Myometrial cell (primary cell): Measurements from ENCODE around the gene KRTAP12-3. TPM values are rescaled to one million over a fixed set of nuclear protein-coding genes. Genes with fewer than 3 reads are reported as not detected.

Experiments used
- total RNA-seq: library from RNA; depleted of rRNA; stranded (reverse); fragments of >200 nt; gene quantifications from 2 replicates; pipeline ENCODE4 v1.2.3, GENCODE V29; 2015

Gene KRTAP12-3, protein sequence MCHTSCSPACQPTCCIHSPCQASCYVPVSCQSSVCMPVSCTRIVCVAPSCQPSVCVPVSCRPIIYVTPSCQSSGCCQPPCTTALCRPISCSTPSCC
- total RNA-seq: not detected in 2 replicates

DNA sequence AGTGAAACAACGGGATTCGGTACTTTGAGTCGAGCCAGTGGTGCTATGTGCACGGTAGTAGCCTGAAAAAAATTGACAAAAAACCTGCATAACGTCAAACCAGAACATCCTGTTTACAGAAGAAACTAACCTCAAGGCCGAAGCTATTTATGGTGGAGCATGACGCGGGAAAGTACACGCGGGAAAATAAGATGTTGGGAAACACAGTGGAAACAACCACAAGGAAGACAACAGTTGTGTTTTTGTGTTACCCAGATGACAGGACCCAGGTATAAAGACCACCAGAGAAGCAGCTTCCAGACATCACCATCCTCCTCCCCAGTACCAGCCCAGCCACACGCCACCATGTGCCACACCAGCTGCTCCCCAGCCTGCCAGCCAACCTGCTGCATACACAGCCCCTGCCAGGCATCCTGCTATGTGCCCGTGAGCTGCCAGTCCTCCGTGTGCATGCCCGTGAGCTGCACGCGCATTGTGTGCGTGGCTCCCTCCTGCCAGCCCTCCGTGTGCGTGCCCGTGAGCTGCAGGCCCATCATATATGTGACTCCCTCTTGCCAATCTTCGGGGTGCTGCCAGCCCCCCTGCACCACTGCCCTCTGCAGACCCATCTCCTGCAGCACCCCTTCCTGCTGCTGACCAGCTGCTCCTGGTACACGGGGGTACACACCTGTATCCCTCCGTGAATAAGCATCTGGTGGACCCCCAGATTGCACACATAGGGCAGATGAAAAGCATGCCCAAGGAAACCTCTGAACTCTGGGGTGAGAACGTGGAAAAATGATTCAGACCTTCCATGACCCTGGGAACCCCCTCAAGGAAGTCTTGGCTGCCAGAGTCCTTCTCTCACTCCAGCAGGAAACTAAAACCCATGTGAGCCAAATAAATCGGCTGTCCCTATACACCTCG, at the start of gene KRTAP12-3:
Gene KRTAP12-3 (plus strand): TSS at position 298 of the 906 bp plus-strand sequence. CDS start 48 bp downstream, at position 346.

DNA sequence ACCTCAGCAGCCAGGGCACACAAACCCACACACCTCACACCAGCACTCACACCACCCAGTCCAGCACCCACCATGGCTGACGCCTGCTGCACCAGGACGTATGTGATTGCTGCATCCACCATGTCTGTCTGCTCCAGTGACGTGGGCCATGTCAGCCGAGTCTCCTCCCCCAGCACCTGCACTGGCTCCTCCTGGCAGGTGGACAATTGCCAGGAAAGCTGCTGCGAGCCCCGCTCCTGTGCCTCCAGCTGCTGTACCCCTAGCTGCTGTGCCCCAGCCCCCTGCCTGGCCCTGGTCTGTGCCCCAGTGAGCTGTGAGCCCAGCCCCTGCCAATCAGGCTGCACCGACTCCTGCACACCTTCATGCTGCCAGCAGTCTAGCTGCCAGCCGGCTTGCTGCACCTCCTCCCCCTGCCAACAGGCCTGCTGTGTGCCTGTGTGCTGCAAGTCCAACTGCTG, 45.7 kb upstream of the KRTAP12-3 start, which contains the start of gene KRTAP10-8:
Gene KRTAP10-8 (plus strand): TSS at position 51 of the 458 bp plus-strand sequence. CDS start 22 bp downstream, at position 73.

DNA sequence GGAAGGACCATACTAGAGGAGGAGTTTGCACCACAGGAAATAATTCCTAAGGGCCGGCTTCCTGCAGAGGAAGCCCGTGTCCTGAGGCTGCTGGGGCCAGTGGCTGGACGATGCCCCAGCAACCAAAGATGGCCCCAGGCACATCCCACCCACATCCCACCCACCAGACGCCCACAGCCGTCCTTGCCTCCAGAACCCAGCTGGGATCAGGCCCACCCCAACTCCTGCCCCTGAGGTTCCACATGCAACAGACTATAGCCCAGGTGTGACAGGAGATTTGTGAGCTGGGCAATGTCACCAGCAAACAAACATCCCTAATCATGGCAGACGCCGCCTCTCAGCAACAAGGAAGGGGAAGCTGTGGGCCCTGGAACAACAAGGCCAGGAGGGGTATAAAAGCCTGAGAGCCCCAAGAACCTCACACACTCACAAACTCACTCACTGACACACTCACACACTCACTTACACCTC, 31.0 kb upstream of the KRTAP12-3 start, which contains the start of gene KRTAP10-9:
Gene KRTAP10-9 (plus strand): TSS at position 421 of the 471 bp plus-strand sequence. CDS start 79 bp downstream, outside the sequence.

DNA sequence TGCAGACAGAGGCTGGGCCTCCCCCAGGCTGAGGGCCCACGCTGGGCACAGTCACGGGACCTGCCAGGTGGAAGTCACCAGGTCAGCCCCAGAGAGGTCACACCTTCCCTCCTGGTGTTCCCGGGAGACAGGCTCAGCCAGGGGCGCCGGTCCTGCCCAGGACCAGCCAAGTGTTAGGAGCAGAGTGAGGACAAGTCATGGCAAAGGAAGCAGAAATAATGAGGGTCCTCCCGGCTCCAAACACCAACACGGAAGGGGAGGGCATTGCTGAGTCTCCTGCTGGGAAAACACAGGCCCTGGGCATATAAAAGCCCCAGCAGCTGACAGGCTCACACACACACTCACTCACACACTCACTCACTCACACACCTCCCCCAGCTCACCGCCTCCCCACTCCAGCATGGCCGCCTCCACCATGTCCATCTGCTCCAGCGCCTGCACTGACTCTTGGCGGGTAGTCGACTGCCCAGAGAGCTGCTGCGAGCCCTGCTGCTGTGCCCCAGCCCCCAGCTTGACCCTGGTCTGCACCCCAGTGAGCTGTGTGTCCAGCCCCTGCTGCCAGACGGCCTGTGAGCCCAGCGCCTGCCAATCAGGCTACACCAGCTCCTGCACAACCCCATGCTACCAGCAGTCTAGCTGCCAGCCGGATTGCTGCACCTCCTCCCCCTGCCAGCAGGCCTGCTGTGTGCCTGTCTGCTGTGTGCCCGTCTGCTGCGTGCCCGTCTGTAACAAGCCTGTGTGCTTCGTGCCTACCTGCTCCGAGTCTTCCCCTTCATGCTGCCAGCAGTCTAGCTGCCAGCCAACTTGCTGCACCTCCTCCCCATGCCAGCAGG, 20.5 kb upstream of the KRTAP12-3 start, which contains the start of gene KRTAP10-10:
Gene KRTAP10-10 (plus strand): TSS at position 339 of the 833 bp plus-strand sequence. CDS start 62 bp downstream, at position 401.

DNA sequence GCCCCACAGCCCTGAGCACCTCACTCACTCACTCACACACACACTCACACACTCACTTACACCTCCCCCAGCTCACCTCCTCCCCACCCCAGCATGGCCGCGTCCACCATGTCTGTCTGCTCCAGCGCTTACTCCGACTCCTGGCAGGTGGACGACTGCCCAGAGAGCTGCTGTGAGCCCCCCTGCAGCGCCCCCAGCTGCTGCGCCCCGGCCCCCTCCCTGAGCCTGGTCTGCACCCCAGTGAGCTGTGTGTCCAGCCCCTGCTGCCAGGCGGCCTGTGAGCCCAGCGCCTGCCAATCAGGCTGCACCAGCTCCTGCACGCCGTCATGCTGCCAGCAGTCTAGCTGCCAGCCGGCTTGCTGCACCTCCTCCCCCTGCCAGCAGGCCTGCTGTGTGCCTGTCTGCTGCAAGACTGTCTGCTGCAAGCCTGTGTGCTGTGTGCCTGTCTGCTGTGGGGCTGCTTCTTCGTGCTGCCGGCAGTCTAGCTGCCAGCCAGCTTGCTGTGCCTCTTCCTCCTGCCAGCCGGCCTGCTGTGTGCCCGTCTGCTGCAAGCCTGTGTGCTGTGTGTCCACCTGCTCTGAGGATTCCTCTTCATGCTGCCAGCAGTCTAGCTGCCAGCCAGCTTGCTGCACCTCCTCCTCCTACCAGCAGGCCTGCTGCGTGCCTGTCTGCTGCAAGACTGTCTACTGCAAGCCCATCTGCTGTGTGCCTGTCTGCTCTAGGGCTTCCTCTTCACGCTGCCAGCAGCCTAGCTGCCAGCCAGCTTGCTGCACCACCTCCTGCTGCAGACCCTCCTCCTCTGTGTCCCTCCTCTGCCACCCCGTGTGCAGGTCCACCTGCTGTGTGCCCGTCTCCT, 11.1 kb upstream of the KRTAP12-3 start, which contains the start of gene KRTAP10-11:
Gene KRTAP10-11 (plus strand): TSS at position 49 of the 856 bp plus-strand sequence. CDS start 45 bp downstream, at position 94.

DNA sequence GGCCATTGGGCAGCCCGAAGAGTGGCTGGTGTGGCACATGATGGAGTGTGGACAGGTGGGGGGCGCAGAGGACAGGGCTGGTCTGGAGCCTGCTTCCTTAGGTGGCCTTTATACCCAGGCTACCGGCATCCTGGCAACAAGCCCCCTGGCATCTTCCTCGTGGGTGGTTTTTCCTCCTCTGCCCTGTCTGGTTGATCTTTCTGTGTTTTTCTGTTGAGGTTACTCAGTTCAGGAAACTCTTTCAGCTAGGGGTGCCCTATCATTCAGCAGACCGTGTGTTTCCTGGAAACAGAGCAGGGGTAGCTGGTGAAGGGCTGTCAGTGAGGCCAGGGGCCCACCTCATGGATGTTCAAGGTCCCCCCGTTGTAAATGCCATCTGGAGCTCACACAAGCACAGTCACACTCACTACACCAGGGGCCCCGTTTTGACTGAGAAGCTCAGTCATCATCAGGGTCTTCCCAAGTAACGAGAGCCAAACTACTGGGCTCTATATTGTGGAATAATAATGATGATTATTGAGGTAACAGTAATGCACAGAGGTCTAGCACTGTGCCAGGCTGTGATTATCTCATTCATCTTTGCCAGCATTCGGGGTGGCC, 3.1 kb upstream of the KRTAP12-3 start, which contains the start of gene KRTAP12-4:
Gene KRTAP12-4 (minus strand): TSS at position 84 of the 600 bp plus-strand sequence. CDS start 45 bp downstream, at position 39.

DNA sequence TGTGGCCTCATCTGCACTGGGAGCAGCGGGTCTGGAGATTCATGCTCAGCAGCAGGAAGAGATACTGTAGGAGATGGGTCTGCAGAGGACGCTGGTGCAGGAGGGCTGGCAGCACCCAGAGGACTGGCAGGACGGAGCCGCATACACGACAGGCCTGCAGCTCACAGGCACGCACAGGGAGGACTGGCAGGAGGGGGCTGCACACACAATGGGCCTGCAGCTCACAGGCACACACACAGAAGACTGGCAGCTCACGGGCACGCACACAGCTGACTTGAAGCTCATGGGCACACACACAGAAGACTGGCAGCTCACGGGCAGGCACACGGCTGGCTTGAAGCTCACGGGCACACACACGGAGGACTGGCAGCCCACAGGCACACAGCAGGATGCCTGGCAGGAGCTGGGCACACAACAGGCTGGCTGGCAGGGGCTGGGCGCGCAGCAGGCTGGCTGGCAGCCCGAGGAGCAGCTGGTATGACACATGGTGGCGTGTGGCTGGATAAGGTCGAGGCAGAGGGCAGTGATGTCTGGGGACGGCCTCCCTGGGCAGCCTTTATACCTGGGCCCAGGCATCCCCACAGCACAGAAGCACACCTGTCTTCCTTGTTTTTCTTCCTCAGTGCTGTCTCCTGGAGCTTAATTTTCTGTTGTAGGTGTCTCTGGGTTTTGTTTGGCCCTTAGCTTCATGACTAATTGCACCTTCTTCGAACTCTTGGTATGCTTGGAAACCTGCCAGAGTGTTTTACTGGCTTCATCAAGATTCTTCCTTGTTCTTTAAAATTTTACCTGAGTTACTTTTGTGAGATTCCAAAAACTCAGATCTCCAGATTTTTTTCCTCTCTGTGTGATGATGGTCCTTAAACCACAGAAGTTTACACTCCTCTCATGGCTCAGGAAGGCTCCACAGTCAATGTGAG, 8.9 kb downstream of the KRTAP12-3 start, which contains the start of gene KRTAP12-2:
Gene KRTAP12-2 (minus strand): TSS at position 527 of the 920 bp plus-strand sequence. CDS start 41 bp downstream, at position 486.

DNA sequence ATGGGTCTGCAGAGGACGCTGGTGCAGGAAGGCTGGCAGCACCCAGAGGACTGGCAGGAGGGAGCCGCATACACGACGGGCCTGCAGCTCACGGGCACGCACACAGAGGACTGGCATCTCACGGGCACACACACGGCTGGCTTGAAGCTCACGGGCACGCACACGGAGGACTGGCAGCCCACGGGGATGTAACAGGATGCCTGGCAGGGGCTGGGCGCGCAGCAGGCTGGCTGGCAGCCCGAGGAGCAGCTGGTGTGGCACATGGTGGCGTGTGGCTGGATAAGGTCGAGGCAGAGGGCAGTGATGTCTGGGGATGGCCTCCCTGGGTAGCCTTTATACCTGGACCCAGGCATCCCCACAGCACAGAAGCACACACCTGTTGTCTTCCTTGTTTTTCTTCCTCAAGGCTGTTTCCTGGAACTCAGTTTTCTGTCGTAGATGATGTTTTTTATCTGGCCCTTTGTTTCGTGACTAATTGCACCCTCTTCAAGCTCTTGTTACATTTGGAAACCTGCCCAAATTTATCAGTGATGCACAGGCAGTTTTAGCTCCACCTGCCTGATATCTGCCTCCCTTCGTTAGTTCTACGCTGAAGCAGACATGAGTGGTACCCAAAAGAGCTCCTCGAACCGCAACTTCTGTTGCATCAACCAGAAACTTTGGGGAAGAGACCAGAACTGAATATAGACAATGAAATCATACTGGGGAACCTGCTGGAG, 24.3 kb downstream of the KRTAP12-3 start, which contains the start of gene KRTAP12-1:
Gene KRTAP12-1 (minus strand): TSS at position 303 of the 719 bp plus-strand sequence. CDS start 40 bp downstream, at position 263.

DNA sequence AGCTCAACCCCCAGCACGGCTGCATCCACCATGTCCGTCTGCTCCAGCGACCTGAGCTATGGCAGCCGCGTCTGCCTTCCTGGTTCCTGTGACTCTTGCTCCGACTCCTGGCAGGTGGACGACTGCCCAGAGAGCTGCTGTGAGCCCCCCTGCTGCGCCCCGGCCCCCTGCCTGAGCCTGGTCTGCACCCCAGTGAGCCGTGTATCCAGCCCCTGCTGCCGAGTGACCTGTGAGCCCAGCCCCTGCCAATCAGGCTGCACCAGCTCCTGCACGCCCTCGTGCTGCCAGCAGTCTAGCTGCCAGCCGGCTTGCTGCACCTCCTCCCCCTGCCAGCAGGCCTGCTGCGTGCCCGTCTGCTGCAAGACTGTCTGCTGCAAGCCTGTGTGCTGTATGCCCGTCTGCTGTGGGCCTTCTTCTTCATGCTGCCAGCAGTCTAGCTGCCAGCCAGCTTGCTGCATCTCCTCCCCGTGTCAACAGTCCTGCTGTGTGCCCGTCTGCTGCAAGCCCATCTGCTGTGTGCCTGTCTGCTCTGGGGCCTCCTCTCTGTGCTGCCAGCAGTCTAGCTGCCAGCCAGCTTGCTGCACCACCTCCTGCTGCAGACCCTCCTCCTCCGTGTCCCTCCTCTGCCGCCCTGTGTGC, 39.6 kb downstream of the KRTAP12-3 start, which contains the start of gene KRTAP10-12:
Gene KRTAP10-12 (plus strand): TSS at position 1 of the 639 bp plus-strand sequence. CDS start 30 bp downstream, at position 31.

Other genes with a start within 250 kb of the KRTAP12-3 start
- 0.18 and 0.29 TPM in 2 replicates for gene LRRC3, start 202.4 kb upstream of the KRTAP12-3 start, total RNA-seq
- not detected in 2 replicates for gene KRTAP10-1, start 117.7 kb upstream of the KRTAP12-3 start, total RNA-seq
- gene KRTAP10-2, start 106.4 kb upstream of the KRTAP12-3 start, total RNA-seq: not detected in 2 replicates
- gene KRTAP10-3, start 99.1 kb upstream of the KRTAP12-3 start, total RNA-seq: not detected in 2 replicates
- gene KRTAP10-4, start 84.2 kb upstream of the KRTAP12-3 start, total RNA-seq: not detected in 2 replicates
- gene KRTAP10-5, start 77.3 kb upstream of the KRTAP12-3 start, total RNA-seq: not detected in 2 replicates
- not detected in 2 replicates for gene KRTAP10-6, start 65.4 kb upstream of the KRTAP12-3 start, total RNA-seq
- not detected in 2 replicates for gene KRTAP10-7, start 57.3 kb upstream of the KRTAP12-3 start, total RNA-seq
- not detected in 2 replicates for gene KRTAP10-8, start 45.9 kb upstream of the KRTAP12-3 start, total RNA-seq
- not detected in 2 replicates for gene KRTAP10-9, start 30.8 kb upstream of the KRTAP12-3 start, total RNA-seq
- not detected in 2 replicates for gene KRTAP10-10, start 20.6 kb upstream of the KRTAP12-3 start, total RNA-seq
- not detected in 2 replicates for gene KRTAP10-11, start 11.5 kb upstream of the KRTAP12-3 start, total RNA-seq
- gene KRTAP12-4, start 3.3 kb upstream of the KRTAP12-3 start, total RNA-seq: not detected in 2 replicates
- not detected in 2 replicates for gene KRTAP12-2, start 9.0 kb downstream of the KRTAP12-3 start, total RNA-seq
- not detected in 2 replicates for gene KRTAP12-1, start 24.2 kb downstream of the KRTAP12-3 start, total RNA-seq
- gene KRTAP10-12, start 39.2 kb downstream of the KRTAP12-3 start, total RNA-seq: not detected in 2 replicates
- not detected in 2 replicates for gene TSPEAR, start 53.6 kb downstream of the KRTAP12-3 start, total RNA-seq
- gene UBE2G2, start 143.9 kb downstream of the KRTAP12-3 start, total RNA-seq: 22.3 and 22.5 TPM in 2 replicates
- gene SUMO3, start 160.1 kb downstream of the KRTAP12-3 start, total RNA-seq: 85.0 and 99.4 TPM in 2 replicates
- gene PTTG1IP, start 215.8 kb downstream of the KRTAP12-3 start, total RNA-seq: 282 and 295 TPM in 2 replicates